Endodermal cell (in vitro differentiated cells): ENCODE measurements around the gene CCDC102A. TPM values are rescaled to one million over a fixed set of nuclear protein-coding genes. Genes with fewer than 3 reads are reported as not detected.

ENCODE experiments used
- DNase-seq: peaks from one replicate; pipeline ENCODE4 v3.0.0-alpha.2; 2017
- H3K27ac ChIP-seq: 2 replicates; pipeline ENCODE4 v1.5.1; 2013; ENCODE audit warnings: mild to moderate bottlenecking, low read depth, low read length, moderate library complexity
- H3K27me3 ChIP-seq: 2 replicates; pipeline ENCODE4 v1.6.1; 2013; ENCODE audit warnings: mild to moderate bottlenecking, low read length, moderate library complexity; ENCODE audit not compliant: insufficient read depth, control insufficient read depth, poor library complexity, severe bottlenecking
- H3K36me3 ChIP-seq: 2 replicates; pipeline ENCODE4 v1.7.0; 2013; ENCODE audit warnings: mild to moderate bottlenecking, low read length, moderate library complexity; ENCODE audit not compliant: control insufficient read depth, insufficient read depth
- H3K4me1 ChIP-seq: one replicate; pipeline ENCODE4 v1.7.0; 2013; ENCODE audit warnings: low read length; ENCODE audit not compliant: control insufficient read depth, insufficient read depth
- H3K4me3 ChIP-seq: 2 replicates; pipeline ENCODE4 v1.5.1; 2013; ENCODE audit warnings: mild to moderate bottlenecking, low read length, moderate library complexity
- H3K9ac ChIP-seq: 2 replicates; pipeline ENCODE4 v1.6.1; 2013; ENCODE audit warnings: mild to moderate bottlenecking, low read length, moderate library complexity; ENCODE audit not compliant: poor library complexity, severe bottlenecking; ENCODE audit errors: extremely low read depth
- H3K9me3 ChIP-seq: 2 replicates; pipeline ENCODE4 v1.6.1; 2013; ENCODE audit warnings: mild to moderate bottlenecking, low read length, moderate library complexity; ENCODE audit not compliant: control insufficient read depth
- H3K27ac Mint-ChIP-seq: 2 replicates; pipeline ENCODE4 v1.8.0; 2020; ENCODE audit warnings: mixed read lengths
- H3K27me3 Mint-ChIP-seq: 2 replicates; pipeline ENCODE4 v1.8.0; 2021; ENCODE audit warnings: mild to moderate bottlenecking, mixed read lengths; ENCODE audit not compliant: insufficient read depth
- H3K36me3 Mint-ChIP-seq: 2 replicates; pipeline ENCODE4 v1.8.0; 2020; ENCODE audit warnings: low read depth, mixed read lengths
- H3K4me1 Mint-ChIP-seq: 2 replicates; pipeline ENCODE4 v1.8.0; 2020; ENCODE audit warnings: mixed read lengths
- H3K4me3 Mint-ChIP-seq: 2 replicates; pipeline ENCODE4 v1.8.0; 2020; ENCODE audit warnings: mild to moderate bottlenecking, moderate library complexity, mixed read lengths
- H3K9me3 Mint-ChIP-seq: 2 replicates; pipeline ENCODE4 v1.8.0; 2020; ENCODE audit warnings: mild to moderate bottlenecking, mixed read lengths
- CTCF ChIP-seq: fragments of 200-600 bp; sonication (generic); conservative IDR thresholded peaks from 2 replicates; pipeline ENCODE4 v1.5.0; 2021; ENCODE audit warnings: antibody characterized with exemption, mild to moderate bottlenecking
- WGBS, 2 experiments: methylation state at CpG; one replicate each; pipeline versions ENCODE4 v1.1.5 to v1.1.7; 2013; ENCODE audit warnings: missing lambda C conversion rate in 2 of 2, mixed read lengths in 1 of 2; ENCODE audit not compliant: insufficient coverage in 1 of 2, insufficient read length in 1 of 2; 5-methylcytosine and 5-hydroxymethylcytosine counted together
- total RNA-seq, 2 donors: library from RNA; stranded (reverse); fragmentation: NEBNext Ultra II Directional in 1 of 2; extraction: Animal tissue kit (Norgen Biotek cat#: 25700) in 1 of 2; gene quantifications; 2 replicates in 1 of 2; 3 replicates in 1 of 2; pipeline ENCODE4 v1.2.1, GENCODE V29; 2021

CCDC102A gene
- total RNA-seq, 2 donors from 2014 or later = 6.7 to 9.8 TPM

- Mint-ChIP-seq H3K9me3 (no peaks in the 10 kb centered on the region), H3K27me3 (peaks cover 32% of the 10 kb centered on the region), H3K4me1 (peaks cover 50% of the 10 kb centered on the region), H3K27ac (no peak overlapping the region), H3K36me3 (peaks cover 6% of the 10 kb centered on the region), H3K4me3 (no peak overlapping the region)
- no peak overlapping the region for H3K4me3 ChIP-seq
- H3K27me3 ChIP-seq = peaks cover 18% of the 10 kb centered on the region
- no peaks in the 10 kb centered on the region for H3K36me3 ChIP-seq
- H3K9me3 ChIP-seq = no peaks in the 10 kb centered on the region
- H3K27ac ChIP-seq = no peak overlapping the region
- H3K9ac ChIP-seq = no peak overlapping the region
- no peak for DNase-seq
- no peak for TF ChIP-seq CTCF
- no peaks in the 10 kb centered on the region for H3K4me1 ChIP-seq
- WGBS, 2 experiments = 93 to 100% methylated on average over 5 to 7 of the region's 7 CpGs
Observed at GRCh38 chr16:57532266-57532625, 4.1 kb downstream of the CCDC102A start.

- peaks cover 6% of the 10 kb centered on the region for H3K36me3 Mint-ChIP-seq
- H3K4me1 Mint-ChIP-seq = peaks cover 48% of the 10 kb centered on the region
- peak; percentile 31 for DNase-seq
Observed at GRCh38 chr16:57531635-57532265, 4.6 kb downstream of the CCDC102A start.

GRCh38 chr16:57531253-57531575, 5.2 kb downstream of the CCDC102A start:
- H3K9me3 Mint-ChIP-seq = no peaks in the 10 kb centered on the region
- WGBS, 2 experiments = 86 to 95% methylated on average over 3 of the region's 3 CpGs

More at GRCh38 chr16:57531635-57532265, 4.6 kb downstream of the CCDC102A start:
- TF ChIP-seq CTCF = no peak
- Histone ChIP-seq H3K36me3 (no peaks in the 10 kb centered on the region), H3K27me3 (peaks cover 18% of the 10 kb centered on the region), H3K4me1 (no peaks in the 10 kb centered on the region), H3K4me3 (no peak overlapping the region), H3K9ac (no peak overlapping the region), H3K27ac (no peak overlapping the region), H3K9me3 (no peaks in the 10 kb centered on the region)
- 91 to 100% methylated on average over 2 to 8 of the region's 8 CpGs for WGBS, 2 experiments
- H3K9me3 Mint-ChIP-seq = no peaks in the 10 kb centered on the region
- H3K27ac Mint-ChIP-seq = no peak overlapping the region
- H3K27me3 Mint-ChIP-seq = peaks cover 32% of the 10 kb centered on the region
- no peak overlapping the region for H3K4me3 Mint-ChIP-seq

More at GRCh38 chr16:57531253-57531575, 5.2 kb downstream of the CCDC102A start:
- H3K27me3 ChIP-seq = peaks cover 18% of the 10 kb centered on the region
- no peak overlapping the region for H3K4me3 Mint-ChIP-seq
- no peak overlapping the region for H3K27ac Mint-ChIP-seq
- no peaks in the 10 kb centered on the region for H3K36me3 ChIP-seq
- no peak overlapping the region for H3K4me3 ChIP-seq
- H3K36me3 Mint-ChIP-seq = peaks cover 6% of the 10 kb centered on the region
- no peak overlapping the region for H3K9ac ChIP-seq
- no peak for TF ChIP-seq CTCF
- no peak overlapping the region for H3K27ac ChIP-seq
- DNase-seq = no peak
- H3K4me1 Mint-ChIP-seq = peaks cover 48% of the 10 kb centered on the region
- no peaks in the 10 kb centered on the region for H3K9me3 ChIP-seq
- no peaks in the 10 kb centered on the region for H3K4me1 ChIP-seq
- H3K27me3 Mint-ChIP-seq = peaks cover 33% of the 10 kb centered on the region
